SW 1271 (cell line): ENCODE data around the gene RPP30.
A peak's percentile ranks its signal among the peaks of the same experiment; 100 is the strongest.

Experiments used
- DNase-seq, 2 experiments: peaks; one replicate each; lab custom pipeline; 2025; lab: John Stamatoyannopoulos, UW

RPP30 gene

GRCh38 chr10:90871766-90872647 is at the start of gene RPP30:
Gene RPP30 (plus strand): TSS chr10:90871974. CDS start chr10:90871987, 13 bp downstream.
- DNase-seq, result peak in 1 of 2 experiments; percentile 63

DNA sequence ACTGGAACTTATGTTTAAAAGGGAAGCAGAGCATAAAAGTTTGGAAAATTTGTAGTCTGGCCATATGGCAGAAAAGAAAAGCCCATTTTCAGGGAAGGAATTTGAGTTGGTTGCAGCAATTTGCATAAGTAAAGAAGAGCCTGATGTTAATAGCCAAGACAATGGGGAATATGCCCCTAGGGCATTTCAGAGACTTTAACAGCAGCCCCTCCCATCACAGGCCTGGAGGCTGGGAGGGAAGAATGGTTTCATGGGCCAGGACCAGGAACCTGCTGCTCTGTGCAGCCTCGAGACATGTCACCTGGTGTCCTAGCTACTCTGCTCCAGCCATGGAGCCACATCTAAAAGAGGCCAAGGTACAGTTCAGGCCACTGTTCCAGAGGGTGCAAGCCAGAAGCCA is 49.3 kb upstream of the RPP30 start:
- DNase-seq, result no peak

GRCh38 chr10:90832111-90832510 is 39.7 kb upstream of the RPP30 start:
- no peak for DNase-seq

- no peak for DNase-seq
Observed at GRCh38 chr10:90834326-90834725, 37.4 kb upstream of the RPP30 start.

- no peak for DNase-seq
Observed at GRCh38 chr10:90837486-90837885, 34.3 kb upstream of the RPP30 start.

GRCh38 chr10:90842725-90843124 is 29.0 kb upstream of the RPP30 start:
- no peak for DNase-seq

DNA sequence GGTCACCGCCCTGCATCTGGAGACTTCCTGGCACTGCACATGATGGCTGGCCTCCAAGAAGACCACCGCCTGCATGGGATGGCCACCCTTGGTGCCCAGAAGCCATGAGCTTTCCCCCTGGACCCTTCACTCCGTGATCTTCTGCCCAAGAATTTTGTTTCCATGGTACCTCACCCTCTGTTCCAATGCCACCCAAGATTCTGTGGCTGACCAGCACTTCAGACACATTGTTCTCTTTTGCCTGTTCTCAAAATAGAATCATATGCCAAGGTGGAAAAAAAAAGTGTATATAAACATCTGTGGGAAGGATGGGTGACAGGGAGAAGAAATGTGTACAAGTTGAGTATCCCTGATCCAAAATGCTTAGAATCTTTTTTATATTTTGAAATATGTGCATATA is 26.0 kb upstream of the RPP30 start:
- no peak for DNase-seq

DNA sequence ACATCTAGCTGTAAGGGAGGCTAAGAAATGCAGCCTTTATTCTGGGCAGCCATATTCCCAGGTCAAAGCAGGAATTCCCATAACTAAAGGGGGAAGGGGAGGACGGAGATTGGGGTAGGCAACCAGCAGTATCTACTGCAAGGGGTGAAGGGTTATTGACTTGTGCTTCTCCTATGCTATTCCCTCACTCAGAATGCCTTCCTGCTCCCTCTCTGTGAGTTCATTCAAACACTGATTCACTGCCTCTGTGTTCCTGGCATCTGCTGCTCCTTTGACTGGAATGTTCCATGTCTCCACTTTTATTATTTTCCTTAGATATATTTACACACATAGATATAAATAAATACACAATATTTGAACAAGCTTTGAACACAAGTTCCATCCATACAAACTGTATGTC is 25.0 kb upstream of the RPP30 start:
- no peak for DNase-seq

DNA sequence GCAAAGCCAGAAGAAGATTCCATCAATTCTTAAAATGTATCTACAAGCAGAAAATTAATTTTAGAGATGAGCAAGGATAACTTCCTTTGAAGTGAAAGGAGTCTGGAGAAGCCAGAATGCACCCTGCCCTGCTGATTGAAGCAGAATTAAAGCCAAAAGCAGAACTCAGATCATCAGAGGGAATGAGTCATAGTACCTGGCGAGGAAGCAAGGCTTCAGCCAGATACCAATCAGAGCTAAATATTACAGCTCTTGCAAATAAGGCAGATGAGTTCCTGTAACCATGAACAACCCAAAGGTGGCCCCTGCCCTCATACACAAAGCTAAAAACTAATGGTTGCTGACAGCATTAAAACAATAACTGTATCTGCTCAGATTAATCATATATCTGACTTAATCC is 24.3 kb upstream of the RPP30 start:
- no peak for DNase-seq

- no peak for DNase-seq
Observed at GRCh38 chr10:90849956-90850749, 21.6 kb upstream of the RPP30 start.

DNA sequence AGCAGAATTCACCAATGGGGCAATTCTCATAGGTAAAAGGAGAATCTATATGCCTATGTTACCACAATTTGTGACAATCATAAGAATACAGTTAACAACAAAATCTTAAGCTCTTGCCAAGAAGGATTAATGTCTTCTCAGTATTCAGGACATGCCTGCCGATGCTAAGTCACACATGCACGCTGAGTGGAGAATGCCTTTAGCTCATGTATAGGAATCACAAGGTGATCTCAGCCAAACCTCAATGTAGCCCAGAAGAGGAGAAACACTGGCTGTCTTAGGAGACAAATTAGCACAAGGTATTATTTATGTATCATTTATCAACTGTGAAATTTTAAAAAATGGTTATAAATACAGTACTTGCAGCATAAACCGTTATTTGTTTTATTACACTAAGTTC is 16.6 kb upstream of the RPP30 start:
- no peak for DNase-seq

DNA sequence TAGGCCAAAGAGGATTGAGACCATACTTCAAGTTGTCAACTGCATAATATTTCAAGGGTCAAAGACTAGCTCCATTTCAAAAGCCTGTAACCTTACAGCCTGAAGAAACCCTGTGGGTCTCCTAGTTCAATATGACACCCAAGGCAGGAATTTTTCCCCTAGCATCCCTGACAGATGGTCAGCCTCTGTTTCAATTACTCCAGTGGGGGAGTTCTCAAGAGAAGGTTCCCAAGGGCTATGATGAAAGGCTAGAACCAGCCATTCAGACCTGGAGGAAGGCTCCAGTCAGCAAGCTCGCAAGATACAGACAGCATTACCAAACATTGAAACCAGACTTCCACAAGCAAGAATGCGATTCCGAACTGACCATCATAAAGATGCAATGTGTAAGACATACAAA is 15.5 kb upstream of the RPP30 start:
- DNase-seq, result peak in 1 of 2 experiments; percentile 19

DNA sequence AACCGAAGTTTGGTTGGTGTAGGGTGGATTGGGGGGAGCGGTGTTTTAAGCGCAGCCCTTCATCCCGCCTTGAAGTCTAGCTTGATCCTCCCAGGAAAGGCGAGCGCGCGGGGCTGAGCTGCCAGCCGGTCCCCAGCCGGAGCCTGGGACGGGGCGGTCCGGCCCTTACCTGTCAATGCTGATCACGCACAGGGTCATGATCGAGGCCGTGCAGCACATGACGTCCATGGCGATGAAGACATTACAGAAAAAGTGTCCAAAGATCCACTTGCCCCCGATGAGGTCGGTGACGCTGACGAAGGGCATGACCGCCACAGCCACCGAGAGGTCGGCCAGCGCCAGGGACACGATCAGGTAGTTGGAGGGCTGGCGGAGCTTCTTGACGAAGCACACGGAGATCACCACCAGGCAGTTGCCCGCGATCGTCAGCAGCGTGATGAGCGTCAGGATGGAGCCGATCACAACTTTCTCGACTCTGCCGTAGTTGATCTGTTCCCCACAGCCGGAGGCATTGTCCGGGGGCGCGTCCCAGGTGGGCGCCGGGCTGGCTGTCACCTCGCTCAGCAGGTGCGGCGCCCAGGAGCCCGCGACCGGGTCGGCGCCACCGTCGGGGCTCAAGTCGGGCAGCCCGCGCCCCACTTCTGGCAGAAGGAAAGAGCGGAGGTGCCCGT is 14.7 kb upstream of the RPP30 start:
- peak in 1 of 2 experiments; percentile 14 for DNase-seq

DNA sequence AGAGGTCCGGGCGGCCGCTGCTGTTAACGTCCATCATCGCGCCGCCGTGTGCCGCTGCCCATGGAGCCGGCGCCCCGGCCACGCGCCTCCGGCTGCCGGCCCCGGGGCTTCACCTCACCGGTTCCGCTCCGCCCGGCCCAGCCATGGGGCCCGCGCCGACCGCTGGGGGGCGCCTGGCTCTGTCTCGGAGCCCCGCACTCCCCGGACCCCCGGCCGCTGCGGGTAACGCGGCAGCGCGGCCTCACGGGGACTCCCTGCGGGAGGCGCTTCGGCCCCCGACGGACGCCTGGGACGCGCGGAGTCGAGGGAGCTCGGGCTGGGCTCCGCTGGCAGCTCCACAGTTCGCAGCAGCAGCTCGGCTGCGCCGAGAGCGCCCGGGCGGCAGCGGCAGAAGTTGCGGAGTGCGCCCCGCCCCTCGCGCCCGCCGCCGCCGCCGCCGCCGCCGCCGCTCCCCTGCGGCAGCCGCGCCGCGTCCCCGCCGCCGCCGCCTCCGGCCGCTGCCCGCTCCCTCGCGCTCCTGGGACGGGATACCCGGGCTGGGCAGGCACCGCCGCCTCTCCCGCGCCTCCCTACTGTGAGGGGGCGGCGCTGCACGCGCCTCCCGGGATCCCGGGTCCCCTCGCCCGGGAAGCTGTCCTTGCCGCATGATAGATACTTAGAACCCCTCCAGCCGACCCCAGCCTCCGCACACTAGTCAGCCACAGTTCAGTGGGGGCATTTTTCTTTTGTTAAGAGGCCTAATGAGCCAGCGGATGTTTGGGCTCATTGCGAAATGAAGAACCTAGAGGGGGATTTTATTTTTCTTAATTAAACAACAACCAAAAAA is 13.9 kb upstream of the RPP30 start, which contains the start of gene HTR7:
HTR7 (minus strand) TSS at position 405 of the 826 bp plus-strand sequence; CDS start at position 37, 368 bp downstream.
- peak in 1 of 2 experiments; percentile 50 for DNase-seq

GRCh38 chr10:90858461-90858968 is 13.3 kb upstream of the RPP30 start:
- DNase-seq, result no peak

DNA sequence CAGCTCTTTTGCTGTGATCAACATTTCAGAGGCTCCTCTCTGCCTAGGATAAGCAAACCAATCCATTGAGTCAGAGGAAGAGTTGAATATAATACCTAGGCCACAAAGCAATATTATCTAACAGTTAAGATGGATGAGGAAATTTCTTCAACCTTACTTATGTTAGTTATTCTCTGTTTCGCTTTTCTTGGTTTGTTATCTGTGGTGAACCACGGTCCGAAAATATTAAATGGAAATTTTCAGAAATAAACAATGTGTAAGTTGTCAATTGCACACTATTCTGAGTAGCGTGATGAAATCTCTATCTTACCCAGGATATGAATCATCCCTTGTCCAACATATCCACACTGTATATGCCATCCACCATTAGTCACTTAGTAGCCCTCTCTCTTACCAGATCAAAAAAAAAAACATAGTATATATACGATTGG is 12.4 kb upstream of the RPP30 start:
- DNase-seq, result peak in 1 of 2 experiments; percentile 87

DNA sequence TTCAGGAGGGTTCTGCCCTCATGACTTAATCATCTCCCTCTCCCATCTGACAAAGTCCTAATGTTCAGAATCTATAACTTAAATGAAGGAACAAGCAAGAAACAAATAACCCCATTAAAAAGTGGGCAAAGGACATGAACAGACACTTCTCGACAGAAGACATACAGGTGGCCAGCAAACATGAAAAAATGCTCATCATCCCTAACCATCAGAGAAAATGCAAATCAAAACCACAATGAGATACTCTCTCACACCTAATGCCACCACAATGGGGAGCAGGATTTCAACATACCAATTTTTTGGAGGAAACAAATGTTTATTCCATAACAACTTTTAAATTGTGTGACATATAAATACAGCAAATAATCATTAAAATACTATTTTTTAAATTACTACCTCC is 11.0 kb upstream of the RPP30 start:
- no peak for DNase-seq

GRCh38 chr10:90862908-90863514 is 8.8 kb upstream of the RPP30 start:
- DNase-seq, result peak in 1 of 2 experiments; percentile 49

DNA sequence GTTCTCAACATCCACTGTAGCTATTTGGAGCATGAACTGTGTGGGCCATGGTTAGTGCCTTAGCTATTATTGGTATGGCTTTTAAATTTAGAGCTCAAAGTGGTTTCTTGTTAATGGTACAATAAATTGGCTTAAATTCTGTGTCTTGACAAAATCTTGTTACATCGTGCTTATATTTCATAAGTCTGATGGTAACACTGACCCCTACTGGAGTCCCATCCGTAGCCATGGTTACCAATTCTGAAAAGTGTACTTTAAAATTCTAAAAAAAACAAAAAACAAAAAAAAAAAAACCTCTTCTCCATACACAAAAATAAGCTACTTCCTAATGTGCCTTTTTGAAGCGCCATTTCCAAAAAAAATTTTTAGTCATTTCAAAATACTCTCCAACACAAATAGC is 6.4 kb upstream of the RPP30 start:
- DNase-seq, result peak in 1 of 2 experiments; percentile 31

DNA sequence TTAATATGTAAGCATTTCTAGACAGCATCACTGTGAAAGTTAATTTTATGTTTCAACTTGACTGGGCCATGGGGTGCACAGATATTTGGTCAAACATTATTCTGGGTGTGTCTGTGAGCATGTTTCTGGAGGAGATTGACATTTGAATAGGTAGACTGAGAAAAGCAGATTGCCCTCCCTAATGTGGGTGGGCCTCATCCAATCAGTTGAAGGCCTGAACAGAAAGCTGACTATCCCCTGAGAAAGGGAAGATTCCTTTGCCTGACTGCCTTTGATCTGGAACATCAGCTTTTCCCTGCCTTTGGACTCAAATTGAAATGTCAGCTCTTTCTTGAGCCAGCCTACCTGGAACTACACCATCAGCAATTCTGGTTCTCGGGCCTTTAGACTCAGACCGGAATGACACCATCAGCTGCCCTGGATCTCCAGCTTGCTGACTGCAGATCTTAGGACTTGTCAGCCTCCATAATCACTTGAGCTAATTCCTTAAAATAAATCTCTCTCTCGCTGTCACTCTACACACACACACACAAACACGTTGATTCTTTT is 5.7 kb upstream of the RPP30 start:
- DNase-seq, result no peak
